HG02981 (cell line): ENCODE measurements around the gene KATNBL1.
"Not testable (repeated sequence)": the region's sequence is repeated elsewhere in the genome, so short reads cannot be mapped to it uniquely, and the experiment has no call there.

Experiments used
- ATAC-seq: cut with Tn5 transposase; IDR thresholded peaks from one replicate; pipeline ENCODE4 v1.9.1; 2021; ENCODE audit warnings: mild to moderate bottlenecking, moderate library complexity; ENCODE audit not compliant: unreplicated experiment

KATNBL1 gene

DNA sequence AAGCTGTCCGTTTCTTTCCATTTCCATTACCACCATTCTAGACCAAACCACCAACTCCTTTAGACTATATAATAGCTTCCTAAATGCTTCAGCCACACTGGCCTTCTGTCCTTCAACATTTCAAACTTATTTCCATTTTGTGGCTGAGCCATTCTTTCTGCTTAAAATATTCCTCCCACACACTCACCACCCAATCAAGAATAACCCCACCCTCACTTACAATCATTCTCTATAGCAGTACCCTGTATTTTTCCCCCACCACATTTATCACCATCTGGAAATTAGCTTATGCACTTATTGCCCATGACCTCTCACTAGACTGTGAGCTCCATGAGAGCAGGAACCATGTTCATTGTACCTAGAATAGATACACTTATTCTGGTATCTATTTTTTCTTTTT lies 6.6 kb downstream of the KATNBL1 start:
- no peak for ATAC-seq

DNA sequence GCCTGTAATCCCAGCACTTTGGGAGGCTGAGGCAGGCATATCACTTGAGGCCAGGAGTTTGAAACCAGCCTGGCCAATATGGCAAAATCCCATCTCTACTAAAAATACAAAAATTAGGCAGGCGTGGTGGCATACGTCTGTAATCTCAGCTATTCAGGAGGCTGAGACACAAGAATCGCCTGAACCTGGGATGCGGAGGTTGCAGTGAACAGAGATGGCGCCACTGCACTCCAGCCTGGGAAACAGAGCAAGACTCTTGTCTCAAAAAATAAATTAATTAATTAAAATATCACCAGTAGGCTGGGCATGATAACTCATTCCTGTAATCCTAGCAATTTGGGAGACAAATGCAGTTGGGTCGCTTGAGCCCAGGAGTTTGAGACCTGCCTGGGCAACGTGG lies 16.6 kb downstream of the KATNBL1 start:
- ATAC-seq = not testable (repeated sequence)

DNA sequence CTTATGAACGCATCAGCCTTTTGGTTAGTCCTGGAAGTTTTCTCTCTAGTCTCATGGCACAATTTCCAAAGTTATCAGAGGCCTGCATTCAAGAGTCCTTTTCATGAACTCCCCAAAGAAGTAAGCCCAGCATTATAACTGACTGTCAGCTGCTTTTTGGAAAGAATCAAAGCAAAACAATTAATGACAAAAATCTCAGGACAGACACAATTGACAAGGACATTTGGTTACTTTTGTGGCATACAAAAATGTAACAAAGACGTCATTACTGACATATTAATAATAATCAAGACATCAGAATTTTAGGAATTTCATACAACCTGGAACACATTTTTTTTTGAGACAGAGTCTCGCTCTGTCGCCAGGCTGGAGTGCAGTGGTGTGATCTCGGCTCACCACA lies 21.2 kb downstream of the KATNBL1 start:
- no peak for ATAC-seq

DNA sequence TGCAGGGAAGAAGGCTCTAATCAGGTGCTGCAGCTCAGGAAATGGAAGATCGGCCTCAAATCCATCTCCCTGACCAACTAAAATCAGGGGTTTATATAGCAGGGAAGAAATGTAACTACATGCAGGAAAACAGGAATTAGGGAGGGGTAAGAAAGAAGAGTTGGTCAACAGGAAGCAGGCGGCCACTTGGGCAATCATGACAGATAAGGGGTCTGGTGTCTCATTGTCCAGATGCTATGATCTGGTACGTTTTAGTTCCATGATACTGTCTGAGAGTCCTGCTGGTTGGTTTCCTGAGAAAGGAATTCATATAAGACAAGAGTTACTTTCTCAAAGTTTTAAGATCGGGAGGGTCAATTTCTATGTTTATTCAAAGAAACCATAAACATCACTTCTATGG lies 24.2 kb downstream of the KATNBL1 start:
- no peak for ATAC-seq

DNA sequence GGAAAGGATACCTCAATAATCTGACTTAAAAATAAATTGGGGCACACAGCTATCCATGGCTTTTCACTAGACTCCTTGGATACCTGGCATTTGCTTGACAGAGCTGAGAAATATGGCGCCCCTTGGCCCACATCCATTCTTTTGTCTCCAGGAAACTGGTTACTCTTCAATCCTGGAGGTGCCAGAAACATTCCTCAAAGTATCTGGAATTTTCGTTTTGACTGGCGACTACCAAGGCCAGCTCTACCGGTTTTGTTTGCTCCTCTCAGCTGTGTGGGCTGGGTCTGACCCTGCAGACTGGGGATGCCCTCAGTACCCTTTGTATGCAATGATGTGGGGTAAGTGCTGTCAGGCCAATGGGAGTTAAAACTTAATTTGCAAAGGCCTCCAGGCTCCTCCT lies 27.0 kb downstream of the KATNBL1 start:
- ATAC-seq = no peak

DNA sequence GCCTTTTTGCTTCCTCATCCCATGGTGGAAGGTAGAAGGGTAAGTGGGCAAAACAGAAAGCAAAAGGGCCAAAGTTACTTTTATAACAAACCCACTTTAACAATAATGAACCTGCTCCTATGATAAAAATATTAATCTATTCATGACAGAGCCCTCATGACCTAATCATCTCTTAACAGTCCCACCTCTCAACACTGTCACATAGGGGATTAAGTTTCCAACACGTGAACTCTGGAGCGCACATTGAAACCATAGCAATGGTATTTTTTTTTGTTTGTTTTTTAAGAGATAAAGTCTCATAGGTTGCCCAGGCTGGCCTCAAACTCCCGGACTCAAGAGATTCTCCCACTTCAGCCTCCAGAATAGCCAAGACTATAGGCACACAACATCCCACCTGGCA lies 30.7 kb downstream of the KATNBL1 start:
- ATAC-seq = no peak

DNA sequence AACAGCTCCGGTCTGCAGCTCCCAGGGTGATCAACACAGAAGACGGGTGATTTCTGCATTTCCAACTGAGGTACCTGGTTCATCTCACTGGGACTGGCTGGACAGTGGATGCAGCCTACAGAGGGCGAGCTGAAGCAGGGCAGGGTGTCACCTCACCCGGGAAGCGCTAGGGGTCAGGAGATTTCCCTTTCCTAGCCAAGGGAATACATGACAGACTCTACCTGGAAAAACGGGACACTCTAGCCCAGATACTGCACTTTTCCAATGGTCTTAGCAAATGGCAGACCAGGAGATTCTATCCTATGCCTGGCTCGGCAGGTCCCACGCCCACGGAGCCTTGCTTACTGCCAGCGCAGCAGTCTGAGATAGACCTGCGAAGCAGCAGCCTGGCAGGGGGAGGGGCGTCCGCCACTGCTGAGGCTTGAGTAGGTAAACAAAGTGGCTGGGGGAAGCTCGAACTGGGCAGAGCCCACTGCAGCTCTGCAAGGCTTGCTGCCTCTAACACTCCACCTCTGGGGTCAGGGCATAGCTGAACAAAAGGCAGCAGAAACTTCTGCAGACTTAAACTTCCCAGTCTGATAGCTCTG lies 43.8 kb downstream of the KATNBL1 start:
- ATAC-seq = not testable (repeated sequence)

DNA sequence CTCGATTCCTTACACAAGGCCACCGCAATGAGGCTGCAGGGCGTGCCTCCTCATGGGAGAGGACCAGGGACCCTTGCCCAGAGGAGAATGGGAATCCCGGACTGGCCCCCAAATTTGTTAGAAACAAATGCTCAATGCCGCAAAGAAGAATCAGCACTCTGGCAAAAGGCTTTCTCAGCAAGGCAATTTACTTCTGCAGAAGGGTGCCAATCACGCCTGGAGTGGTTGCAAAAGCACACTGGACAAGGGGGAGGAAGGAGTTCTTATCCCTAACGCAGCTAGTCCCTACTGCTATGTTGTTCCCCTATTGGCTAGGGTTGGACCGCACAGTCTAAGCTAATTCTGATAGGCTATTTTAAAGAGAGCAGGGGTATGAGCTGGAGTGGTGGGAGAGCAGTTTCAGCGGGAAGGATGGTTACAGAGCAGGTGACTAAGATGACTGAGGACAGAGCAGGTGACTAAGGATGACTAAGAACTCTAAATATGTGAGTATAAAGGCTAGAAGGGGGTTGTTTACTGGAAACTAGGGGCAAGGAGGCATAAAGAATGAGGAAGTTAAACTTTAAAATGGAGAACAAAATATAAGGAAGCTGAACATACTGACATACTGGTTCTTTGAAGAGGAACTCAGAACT lies 48.5 kb downstream of the KATNBL1 start:
- ATAC-seq = no peak

DNA sequence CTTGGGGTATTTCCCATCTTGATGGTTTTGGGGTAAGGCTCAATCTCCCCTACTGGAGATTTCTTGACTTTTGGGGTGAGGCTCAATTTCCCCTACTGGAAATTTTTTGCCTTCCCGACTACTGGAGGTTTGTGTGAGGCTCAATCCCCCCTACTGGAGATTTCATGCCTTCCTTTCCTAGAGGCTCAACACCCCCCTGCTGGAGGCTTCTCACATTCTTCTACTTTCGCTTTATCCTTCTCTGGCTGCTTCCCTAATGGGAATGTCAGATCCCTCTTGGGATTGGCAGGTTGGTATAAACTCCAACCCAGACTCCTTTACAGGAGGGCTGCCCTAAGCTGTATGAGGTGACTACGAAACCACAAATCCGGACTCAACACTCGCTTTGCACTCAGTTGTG lies 49.2 kb downstream of the KATNBL1 start:
- no peak for ATAC-seq

DNA sequence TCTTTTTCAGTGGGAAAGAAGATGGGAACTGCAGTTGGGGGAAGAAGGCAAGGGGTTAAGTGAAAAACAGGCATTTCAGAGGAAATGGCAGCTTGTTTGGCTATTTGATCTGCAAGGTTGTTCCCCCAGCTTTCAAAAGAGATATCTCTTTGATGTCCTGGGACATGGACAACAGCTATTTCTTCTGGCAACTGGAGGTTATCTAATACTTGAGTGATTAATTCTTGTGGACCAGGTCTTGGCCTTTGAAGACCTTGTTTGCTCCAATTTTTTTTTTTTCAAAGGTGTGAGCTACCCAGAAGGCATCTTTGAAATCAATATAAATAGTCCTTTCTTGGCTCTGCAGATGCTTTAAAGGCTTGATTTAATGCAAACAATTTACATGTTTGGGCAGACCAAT lies 51.5 kb downstream of the KATNBL1 start:
- no peak for ATAC-seq

DNA sequence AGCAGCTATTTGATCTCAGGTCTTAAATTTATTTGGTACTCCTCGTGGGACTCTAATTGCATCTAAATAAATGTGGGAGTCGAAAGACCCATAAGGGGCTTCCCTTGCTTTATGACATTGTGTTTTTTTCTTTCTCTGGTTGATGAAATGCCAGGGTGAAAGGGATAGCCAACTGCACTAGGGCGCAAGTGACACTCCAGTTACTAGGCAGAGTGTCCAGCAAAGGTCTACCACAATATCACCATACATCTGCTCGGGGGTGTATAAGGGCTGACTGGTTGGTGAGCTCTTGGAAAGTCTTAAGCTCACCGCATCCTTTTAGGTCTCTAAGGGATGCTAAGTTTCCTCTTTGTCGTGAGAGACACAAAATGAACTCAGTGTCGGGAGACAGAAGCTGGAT lies 54.0 kb downstream of the KATNBL1 start:
- ATAC-seq = no peak

DNA sequence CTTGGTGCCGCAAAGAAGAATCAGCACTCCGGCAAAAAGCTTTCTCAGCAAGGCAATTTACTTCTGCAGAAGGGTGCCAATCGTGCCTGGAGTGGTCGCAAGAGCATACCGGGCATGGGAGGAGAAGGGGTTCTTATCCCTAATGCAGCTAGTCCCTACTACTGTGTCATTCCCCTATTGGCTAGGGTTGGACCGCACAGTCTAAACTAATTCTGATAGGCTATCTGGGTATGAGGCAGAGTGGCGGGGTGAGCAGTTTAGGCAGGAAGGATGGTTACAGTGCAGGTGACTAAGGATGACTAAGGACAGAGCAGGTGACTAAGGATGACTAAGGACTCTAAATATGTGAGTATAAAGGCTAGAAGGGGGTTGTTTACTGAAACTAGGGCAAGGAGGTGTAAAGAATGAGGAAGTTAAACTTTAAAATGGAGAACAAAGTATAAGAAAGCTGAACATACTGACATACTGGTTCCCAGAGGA lies 55.1 kb downstream of the KATNBL1 start:
- no peak for ATAC-seq

DNA sequence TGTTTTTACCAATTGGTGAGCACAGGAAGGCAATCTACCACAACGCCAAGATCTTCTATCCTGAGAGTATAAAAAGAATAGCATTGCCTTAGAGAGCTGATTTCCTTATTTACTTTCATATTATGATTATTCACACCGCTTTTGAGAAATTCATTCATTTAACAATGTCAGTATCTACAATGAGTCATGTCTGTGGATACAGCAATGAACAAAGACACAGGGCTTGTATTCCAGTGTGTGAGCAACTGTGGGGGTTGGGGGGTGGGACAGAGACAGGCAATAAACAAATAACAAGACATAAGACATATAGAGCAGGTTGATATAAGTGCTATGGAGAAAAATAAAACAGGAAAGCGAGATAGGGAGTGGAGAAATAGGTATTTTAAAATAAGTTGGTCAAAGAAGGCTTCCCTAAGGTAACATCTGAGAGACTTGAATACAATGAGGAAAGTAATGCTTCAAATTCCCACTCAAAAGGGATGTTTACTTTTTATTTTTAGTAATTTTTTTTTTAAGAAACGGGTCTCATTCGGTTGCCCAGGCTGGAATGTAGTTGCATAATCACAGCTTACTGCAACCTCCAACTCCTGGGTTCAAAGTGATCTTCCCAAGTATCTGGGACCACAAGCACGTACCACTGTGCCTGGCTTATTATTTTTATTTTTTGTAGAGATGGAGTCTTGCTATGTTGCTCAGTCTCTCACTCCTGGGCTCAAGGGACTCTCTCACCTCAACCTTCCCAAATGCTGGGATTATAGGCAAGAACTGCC lies 62.3 kb downstream of the KATNBL1 start:
- ATAC-seq = no peak

DNA sequence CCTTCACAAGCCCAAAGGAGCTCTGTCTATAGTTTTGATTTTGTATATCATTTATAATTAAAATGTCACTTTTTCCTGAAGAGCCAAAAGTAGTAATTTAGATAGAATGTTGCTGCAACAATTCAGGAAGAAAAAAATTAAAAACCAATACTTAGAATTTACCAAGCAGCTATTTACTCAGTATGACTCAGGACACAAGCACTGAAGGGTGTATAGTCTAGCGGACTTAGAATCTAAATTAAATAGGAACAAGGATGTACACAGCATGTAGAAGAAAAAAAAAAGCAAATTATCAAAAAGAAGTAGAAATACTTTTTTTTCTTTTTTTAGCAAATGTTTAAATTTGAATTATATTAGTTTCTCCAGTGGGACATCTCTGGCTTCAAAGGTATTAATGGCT lies 76.4 kb downstream of the KATNBL1 start:
- no peak for ATAC-seq

DNA sequence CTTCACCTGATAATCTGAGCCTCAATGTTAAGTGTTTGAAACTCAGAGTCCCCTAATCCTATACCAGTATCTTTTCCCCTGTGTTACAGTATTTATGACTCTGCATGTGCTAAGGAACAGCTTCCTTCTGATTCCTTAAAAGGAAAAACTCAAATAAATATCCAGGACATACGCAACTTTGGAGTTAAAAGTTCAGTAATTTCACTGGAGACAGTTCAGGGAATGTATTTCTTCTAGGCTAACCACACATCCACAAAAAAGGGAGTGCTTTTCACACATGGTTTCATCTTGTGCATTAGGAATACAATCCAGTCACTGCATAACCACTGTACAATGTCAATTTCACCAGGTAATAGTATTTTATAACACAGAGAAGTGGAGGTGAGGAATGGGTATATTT lies 77.0 kb downstream of the KATNBL1 start:
- ATAC-seq = no peak

DNA sequence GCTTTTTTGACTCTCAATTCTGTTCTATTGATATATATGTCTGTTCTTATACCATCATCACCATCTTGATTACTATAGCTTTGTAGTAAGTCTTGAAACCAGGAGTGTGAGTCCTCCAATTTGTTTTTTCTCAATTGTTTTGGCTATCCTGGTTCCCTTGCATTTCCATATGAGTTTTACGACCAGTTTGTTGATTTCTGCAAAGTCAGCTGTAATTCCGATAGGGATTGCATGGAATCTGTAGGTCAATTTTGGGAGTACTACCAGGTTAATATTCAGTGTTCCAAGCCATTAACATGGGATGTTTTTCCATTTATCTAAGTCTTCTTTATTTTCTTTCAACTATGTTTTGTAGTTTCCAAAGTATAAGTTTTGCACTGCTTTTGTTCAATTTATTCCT lies 81.0 kb downstream of the KATNBL1 start:
- no peak for ATAC-seq

DNA sequence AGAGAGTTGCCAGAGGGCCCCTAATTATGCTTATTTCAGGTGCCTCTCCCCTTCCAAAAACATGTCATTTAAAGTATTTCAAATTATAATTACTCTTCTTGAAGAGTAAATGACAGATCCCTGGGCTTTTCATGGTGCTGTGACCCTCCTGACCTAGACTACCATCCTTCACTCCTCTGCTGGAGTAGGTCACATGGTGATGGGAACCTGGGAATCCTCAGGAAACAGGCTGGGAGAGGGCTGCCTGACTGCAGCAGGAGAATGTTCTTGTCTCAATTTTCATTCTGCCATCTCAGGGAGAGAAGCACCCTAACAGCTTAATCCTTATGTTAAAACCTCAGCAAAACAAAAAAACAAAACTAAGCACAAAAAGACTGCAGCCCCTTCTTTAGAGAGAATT lies 83.4 kb downstream of the KATNBL1 start:
- ATAC-seq = no peak

DNA sequence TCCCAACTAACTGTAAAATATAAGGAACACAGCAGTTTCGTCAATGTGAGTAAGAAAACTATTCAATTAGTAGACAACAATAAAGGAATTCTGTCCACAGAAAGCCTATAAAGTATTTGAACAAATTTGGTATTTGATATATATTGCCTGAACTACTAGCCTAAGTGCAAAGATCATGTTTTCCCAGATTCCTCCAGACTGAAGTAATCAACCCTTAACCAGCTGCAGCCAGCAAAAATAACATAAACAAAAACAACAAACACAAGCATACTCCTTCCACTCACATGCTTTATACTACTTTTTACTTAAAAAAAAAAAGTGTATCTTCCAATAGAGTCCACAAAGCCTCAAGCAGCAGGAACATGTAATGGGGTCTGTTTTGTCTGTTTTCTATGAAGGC lies 84.0 kb downstream of the KATNBL1 start:
- ATAC-seq = no peak

DNA sequence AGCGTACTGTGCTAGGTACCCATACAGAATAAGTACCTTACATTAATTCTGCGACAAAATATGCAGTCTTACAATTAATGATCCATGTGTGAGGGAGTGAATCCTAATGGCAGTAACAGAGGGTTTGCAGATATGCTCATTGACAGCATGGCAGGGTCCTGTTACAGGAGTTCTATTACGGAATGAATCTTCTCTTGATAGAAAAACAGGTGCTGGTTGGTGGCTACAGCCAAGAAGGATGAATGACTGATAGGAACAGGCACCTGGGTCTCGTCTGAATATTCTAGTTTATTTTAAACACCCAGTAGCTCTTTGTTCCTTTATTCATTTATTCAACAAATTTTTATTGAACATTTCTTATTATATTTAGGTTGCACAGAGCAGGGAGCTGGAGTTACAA lies 85.2 kb downstream of the KATNBL1 start:
- ATAC-seq = no peak

DNA sequence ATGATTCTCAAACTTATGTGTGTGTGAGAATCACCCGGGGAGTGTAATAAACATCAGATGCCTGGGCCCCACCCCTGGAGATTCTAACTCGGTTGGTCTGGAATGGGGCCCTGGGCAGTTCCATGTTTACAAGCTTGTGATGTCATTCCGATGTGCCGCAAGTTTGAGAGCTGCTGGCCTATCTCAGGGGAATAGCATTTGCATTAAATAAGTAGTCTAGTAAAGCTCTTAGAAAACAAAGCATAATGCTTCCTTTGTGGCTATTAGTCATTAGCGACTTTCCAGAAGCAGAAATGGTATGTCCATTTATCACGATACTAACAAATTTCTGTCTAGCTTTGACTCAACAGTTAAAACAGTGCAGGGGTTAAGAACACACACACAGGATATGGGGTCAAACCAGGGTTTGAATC lies 87.1 kb downstream of the KATNBL1 start:
- ATAC-seq = no peak

DNA sequence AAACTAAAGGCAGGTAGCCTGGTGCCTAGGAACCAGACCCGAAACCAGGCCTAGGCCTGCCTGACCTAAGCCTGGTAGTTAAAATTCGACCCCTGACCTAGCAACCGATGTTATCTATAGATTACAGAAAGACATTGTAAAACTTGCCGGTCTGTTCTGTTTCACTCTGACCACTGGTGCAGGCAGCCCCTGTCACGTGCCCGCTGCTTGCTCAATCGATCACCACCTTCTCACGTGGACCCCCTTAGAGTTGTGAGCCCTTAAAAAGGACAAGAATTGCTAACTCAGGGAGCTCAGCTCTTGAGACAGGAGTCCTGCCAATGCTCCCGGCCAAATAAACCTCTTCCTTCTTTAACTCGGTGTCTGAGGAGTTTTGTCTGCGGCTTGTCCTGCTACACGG lies 88.1 kb downstream of the KATNBL1 start:
- ATAC-seq = not testable (repeated sequence)

DNA sequence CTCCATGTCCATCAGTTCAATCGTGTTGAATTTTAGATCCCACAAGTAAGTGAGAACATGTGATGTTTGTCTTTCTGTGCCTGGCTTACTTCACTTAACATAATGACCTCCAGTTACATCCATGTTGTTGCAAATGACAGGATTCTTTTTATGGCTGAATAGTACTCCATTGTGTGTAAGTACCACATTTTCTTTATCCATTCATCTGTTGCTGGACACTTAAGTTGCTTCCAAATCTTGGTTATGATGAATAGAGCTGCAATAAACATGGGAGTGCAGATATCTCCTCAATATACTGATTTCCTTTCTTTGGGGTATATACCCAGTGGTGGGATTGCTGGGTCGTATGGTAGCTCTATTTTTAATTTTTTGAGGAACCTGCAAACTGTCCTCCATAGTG lies 89.5 kb downstream of the KATNBL1 start:
- not testable (repeated sequence) for ATAC-seq
